Measurements from ENCODE around the gene RPRD1B.

RPRD1B gene

DNA sequence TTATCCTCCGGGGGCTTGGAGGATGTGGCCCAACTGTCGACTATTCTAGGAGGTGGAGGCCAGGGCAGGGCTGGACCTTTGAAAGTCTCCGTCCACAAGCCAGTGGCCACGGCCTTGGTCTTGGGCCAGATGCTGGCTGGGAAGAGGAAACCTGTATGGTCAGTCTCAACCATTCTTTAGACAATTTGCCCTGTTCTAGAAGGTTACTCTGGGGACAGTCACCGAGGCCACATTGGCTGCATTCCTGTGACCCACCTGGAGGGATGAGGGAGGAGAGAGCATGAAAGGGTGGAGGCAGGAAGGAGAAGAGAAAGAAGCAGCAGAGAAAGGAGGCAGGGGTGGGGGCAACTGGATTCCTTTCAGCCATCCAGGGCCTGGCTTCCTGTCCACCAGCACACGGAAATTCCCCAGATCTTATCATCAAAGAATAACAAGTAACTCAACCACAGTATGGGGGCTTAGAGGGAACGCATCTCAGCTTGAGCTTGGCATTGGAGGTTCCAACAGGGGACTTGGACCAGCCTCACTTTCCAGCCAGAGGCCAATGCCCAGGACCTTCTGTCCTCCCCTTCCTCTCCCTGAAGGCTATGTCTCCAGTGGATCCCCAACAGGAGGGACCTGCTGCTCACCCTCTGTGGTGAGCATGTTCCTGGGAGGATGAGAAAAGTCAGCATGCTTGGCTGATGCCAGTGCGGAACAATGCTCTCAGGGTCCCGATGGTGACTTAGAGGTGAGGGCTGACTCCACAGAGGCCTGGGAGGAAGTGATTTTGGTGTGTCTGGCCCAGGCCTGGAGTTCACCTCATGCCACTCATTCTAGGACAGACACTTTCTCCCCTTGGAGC, 101.1 kb downstream of the RPRD1B start:
- no peak overlapping the region for H3K4me3 ChIP-seq (ENCODE audit: low read length)
- TF ChIP-seq, protein P1, sequence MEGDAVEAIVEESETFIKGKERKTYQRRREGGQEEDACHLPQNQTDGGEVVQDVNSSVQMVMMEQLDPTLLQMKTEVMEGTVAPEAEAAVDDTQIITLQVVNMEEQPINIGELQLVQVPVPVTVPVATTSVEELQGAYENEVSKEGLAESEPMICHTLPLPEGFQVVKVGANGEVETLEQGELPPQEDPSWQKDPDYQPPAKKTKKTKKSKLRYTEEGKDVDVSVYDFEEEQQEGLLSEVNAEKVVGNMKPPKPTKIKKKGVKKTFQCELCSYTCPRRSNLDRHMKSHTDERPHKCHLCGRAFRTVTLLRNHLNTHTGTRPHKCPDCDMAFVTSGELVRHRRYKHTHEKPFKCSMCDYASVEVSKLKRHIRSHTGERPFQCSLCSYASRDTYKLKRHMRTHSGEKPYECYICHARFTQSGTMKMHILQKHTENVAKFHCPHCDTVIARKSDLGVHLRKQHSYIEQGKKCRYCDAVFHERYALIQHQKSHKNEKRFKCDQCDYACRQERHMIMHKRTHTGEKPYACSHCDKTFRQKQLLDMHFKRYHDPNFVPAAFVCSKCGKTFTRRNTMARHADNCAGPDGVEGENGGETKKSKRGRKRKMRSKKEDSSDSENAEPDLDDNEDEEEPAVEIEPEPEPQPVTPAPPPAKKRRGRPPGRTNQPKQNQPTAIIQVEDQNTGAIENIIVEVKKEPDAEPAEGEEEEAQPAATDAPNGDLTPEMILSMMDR (IDR thresholded peaks at IDR 0.05; ENCODE audit: insufficient read depth, low read depth, low read length, missing control alignments), result no peak
- DNase-seq (ENCODE audit: low read depth), result no peak

DNA sequence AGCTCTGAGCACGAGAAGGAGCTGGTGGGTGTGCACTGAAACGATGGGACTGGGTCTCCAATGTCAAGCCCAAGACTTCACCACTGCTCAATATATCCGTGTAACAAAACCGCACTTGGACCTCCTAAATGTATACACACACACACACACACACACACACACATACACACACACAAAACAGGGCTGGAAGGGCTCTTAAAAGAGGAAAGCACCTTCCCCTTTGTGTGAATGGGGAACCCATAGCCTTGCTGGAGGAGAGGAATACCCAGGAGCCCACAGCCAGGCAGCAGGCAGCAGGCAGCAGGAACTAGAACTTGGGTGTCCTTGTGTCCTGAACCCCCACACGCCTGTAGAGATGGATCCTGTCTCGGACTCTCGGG, 101.7 kb downstream of the RPRD1B start:
- no peak for DNase-seq (ENCODE audit: low read depth)

DNA sequence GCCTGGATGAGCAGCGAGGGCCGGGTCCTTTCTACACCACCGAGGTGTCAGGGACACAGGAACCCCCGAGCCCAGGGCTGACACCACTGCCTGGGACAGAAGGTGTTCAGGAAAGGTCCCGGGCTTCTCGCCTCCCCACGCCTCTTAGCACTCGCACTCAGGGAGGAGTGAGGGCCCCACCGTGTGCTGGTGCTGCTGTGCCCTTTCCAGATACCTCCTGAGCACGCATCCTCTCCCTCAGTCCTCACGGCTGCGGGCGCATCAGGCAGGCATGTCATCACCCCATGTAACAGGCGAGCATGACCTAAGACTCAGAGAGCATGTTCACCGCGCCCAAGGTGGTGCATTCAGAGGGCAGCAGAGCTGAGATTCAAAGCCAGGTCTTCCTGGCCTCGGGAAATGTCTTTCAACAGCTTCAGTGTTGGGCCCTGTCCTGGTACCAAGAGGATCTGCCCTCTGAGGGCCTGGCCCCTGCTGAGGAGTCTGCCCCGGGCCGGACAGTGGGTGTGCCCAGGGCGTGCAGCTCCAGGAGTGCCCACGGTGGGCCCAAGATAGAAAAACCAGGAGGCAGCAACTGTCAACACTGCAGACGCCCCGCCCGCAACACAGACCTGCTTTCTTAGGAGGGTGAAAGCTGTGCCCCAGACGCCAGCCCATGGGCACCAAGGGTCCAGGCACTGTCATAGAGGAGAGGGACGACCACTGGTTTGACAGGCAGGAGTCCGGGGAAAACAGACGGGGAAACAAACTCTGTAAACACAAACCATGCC, 102.3 kb downstream of the RPRD1B start:
- DNase-seq (ENCODE audit: low read depth), result no peak
- no peak overlapping the region for H3K4me3 ChIP-seq (ENCODE audit: low read length)
- TF ChIP-seq, protein P1 (IDR thresholded peaks at IDR 0.05; ENCODE audit: insufficient read depth, low read depth, low read length, missing control alignments), result no peak

More for the DNA sequence above, 101.7 kb downstream of the RPRD1B start:
- H3K4me3 ChIP-seq (ENCODE audit: low read length), result no peak overlapping the region
- TF ChIP-seq, protein P1 (IDR thresholded peaks at IDR 0.05; ENCODE audit: insufficient read depth, low read depth, low read length, missing control alignments), result no peak

DNA sequence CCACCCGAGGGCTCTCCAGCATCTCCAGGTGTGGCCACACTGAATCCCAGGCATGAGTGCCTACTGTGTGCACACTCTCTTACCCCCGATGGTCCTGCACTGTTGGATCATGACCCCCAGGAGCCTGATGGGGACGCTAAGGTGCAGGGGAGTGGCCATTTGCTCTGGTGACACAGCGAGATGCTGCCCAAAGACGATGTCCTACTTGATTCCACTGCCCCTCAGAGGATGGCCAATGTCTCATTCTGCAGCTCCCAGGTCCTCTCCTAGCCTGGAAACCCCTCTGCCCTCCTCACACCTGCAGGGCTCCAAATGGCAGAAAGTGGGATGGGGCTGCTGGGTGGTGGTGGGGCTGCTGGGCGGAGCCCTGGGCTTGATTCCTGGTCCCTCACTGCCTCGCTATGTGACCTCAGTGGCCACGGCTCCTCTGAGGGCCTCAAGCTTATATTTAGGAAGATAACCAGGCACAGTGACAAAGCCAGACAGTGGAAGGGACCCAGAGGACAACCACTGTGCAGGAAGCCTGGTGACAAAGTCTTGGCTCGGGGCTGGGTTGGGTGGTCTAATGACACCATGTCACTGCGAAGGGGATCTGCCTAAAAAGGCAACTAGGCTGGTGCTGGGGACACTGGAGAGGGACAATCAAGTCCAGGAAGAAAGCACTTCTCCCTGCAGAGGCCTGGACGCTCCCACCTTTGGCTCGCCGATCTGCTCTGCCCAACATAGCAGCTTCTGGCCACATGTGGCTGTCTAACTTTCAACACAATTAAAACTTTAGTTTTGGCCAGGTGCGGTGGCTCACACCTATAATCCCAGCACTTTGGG, 103.1 kb downstream of the RPRD1B start:
- no peak for DNase-seq (ENCODE audit: low read depth)
- no peak overlapping the region for H3K4me3 ChIP-seq (ENCODE audit: low read length)
- TF ChIP-seq, protein P1 (IDR thresholded peaks at IDR 0.05; ENCODE audit: insufficient read depth, low read depth, low read length, missing control alignments), result no peak

DNA sequence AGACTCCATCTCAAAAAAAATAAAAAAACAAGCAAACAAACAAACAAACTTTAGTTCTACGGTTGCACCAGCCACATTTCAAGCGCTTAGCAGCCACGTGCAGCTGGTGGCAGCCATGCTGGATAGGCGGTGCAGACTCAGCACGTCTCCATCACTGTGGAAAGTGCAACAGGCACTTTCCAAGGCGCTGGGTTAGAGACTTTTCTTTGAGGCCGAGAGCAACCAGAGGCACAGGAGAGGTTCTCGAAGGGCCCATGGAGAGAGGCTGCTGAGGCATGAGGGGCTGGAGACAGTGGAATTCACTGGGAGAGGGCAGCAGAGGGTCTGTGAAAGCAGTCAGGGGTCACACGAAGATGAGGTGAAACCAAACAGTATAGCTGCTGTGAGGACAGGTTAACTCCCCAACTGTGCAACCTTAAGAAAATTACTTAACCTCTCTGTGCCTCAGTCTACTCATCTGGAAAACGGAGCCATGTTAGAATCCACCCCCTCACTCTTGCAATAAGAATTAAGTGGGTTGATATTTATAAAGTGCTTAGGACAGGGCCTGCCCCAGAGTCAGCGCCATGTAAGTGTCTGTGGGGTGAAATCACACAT, 104.0 kb downstream of the RPRD1B start:
- DNase-seq (ENCODE audit: low read depth), result no peak
- TF ChIP-seq, protein P1 (IDR thresholded peaks at IDR 0.05; ENCODE audit: insufficient read depth, low read depth, low read length, missing control alignments), result no peak
- no peak overlapping the region for H3K4me3 ChIP-seq (ENCODE audit: low read length)

DNA sequence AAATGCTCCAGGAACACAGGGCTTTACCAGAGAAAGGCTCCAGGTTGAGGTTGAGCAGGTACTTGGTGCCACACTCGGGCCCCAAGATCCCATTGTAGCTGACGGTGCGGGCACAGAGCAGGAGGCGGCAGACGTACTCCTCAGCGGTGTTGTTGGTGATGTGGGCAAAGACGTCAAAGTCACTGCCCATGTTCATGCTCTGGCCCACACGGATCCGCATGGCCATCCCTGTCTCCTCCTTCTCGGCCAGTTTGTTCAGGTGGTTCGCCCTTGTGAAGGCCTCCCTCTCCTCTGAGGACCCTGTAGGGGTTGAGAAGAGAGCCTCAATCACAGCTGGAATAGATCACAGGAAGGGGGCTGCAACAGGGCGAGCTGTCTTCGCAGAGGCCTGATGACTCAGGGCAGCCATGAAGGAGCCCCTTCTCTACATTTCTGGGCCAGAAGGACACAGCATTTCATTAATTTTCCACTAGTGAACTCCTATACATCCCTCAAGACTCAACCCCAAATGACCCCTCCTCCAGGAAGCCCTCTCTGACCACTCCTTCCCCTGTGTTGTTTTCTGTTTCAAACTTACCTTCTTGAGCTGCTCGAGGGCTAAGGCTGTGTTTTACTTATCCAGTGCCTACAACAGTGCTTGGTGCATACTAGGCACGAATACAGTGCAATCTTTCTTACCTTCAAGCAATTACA, 104.7 kb downstream of the RPRD1B start:
- DNase-seq (ENCODE audit: low read depth), result no peak
- TF ChIP-seq, protein P1 (IDR thresholded peaks at IDR 0.05; ENCODE audit: insufficient read depth, low read depth, low read length, missing control alignments), result no peak
- H3K4me3 ChIP-seq (ENCODE audit: low read length), result no peak overlapping the region

All from epithelial cell of esophagus (primary cell).